Mucosa of rectum (tissue), 2 donors: ENCODE measurements around the gene SEPTIN14.
"Not testable (repeated sequence)": the region's sequence is repeated elsewhere in the genome, so short reads cannot be mapped to it uniquely, and the experiment has no call there.

Experiments used
- H3K27ac ChIP-seq, 2 donors: one replicate each; pipeline ENCODE4 v1.7.0; 2013; ENCODE audit warnings: inconsistent platforms in 2 of 2, low read depth in 2 of 2, low read length in 2 of 2
- H3K27me3 ChIP-seq, 2 donors: one replicate each; pipeline ENCODE4 v1.7.0; 2013; ENCODE audit warnings: low read length in 2 of 2; ENCODE audit not compliant: control insufficient read depth in 2 of 2, insufficient read depth in 2 of 2
- H3K36me3 ChIP-seq, 2 donors: one replicate each; pipeline ENCODE4 v1.7.0; 2013; ENCODE audit warnings: low read length in 2 of 2; ENCODE audit not compliant: control insufficient read depth in 2 of 2, insufficient read depth in 2 of 2
- H3K4me1 ChIP-seq, 2 donors: one replicate each; pipeline ENCODE4 v1.7.0; 2013; ENCODE audit warnings: low read length in 2 of 2, mild to moderate bottlenecking in 1 of 2; ENCODE audit not compliant: control insufficient read depth in 2 of 2, insufficient read depth in 2 of 2
- H3K4me3 ChIP-seq, 2 donors: one replicate each; pipeline ENCODE4 v1.7.0; 2013; ENCODE audit warnings: low read length in 2 of 2
- H3K9ac ChIP-seq, 2 donors: one replicate each; pipeline ENCODE4 v1.7.0; 2013; ENCODE audit warnings: low read length in 2 of 2, low read depth in 1 of 2, mild to moderate bottlenecking in 1 of 2
- H3K9me3 ChIP-seq, 2 donors: one replicate each; pipeline ENCODE4 v1.7.0; 2013; ENCODE audit warnings: low read length in 2 of 2; ENCODE audit not compliant: control insufficient read depth in 2 of 2
- donor health status: healthy.
- donor health status: Normal muscosa, but diverticular disease.

SEPTIN14 gene

DNA sequence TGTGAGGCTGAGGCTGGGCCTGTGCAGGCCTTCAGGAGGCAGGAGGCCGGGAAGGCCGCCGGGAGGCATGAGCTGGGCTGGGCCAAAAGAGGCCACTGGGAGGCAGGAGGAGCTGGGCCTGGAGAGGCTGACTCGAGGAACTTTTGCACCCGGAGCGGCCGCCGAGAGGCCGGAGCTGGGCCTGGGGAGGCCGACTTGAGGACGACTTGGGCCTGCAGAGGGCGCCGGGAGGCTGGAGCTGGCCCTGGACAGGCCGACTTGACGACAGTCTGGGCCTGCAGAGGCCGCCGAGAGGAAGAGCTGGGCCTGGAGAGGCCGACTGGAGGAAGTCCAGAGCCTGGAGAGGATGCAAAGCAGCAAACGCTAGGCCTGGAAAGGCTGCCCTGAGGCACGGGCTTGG is 117.8 kb downstream of the SEPTIN14 start:
- not testable (repeated sequence) for H3K27ac ChIP-seq, H3K27me3 ChIP-seq, H3K4me1 ChIP-seq, H3K9ac ChIP-seq, H3K4me3 ChIP-seq, H3K9me3 ChIP-seq, H3K36me3 ChIP-seq
